Nephron progenitor cell (in vitro differentiated cells): ENCODE data around the gene ASPSCR1.

Experiments
- DNase-seq: peaks from one replicate; pipeline ENCODE4 v3.0.0; 2021
- H3K27ac Mint-ChIP-seq: 2 replicates; pipeline ENCODE4 v1.8.0; 2021; ENCODE audit warnings: mild to moderate bottlenecking, moderate library complexity, mixed read lengths
- H3K27me3 Mint-ChIP-seq: 2 replicates; pipeline ENCODE4 v1.8.0; 2021; ENCODE audit warnings: mild to moderate bottlenecking, low read depth, mixed read lengths; ENCODE audit not compliant: poor library complexity
- H3K36me3 Mint-ChIP-seq: 2 replicates; pipeline ENCODE4 v1.8.0; 2021; ENCODE audit warnings: low read depth, mixed read lengths
- H3K4me1 Mint-ChIP-seq: 2 replicates; pipeline ENCODE4 v1.8.0; 2021; ENCODE audit warnings: mixed read lengths
- H3K4me3 Mint-ChIP-seq: 2 replicates; pipeline ENCODE4 v1.8.0; 2021; ENCODE audit warnings: mild to moderate bottlenecking, moderate library complexity, mixed read lengths
- H3K9me3 Mint-ChIP-seq: 2 replicates; pipeline ENCODE4 v1.8.0; 2021; ENCODE audit warnings: mild to moderate bottlenecking, moderate library complexity, mixed read lengths
- CTCF ChIP-seq: fragments of 200-600 bp; sonication (generic); IDR thresholded peaks from 2 replicates; pipeline ENCODE4 v1.5.0; 2021; ENCODE audit warnings: antibody characterized with exemption

Gene ASPSCR1

GRCh38 chr17:81957691-81958432 lies 19.6 kb upstream of the ASPSCR1 start:
- Mint-ChIP-seq H3K4me1 (peaks cover 22% of the 10 kb centered on the region), H3K27ac (no peak overlapping the region), H3K9me3 (no peaks in the 10 kb centered on the region), H3K4me3 (no peak overlapping the region), H3K27me3 (peaks cover 15% of the 10 kb centered on the region), H3K36me3 (no peaks in the 10 kb centered on the region)
- no peak for DNase-seq
- TF ChIP-seq CTCF: no peak

DNA sequence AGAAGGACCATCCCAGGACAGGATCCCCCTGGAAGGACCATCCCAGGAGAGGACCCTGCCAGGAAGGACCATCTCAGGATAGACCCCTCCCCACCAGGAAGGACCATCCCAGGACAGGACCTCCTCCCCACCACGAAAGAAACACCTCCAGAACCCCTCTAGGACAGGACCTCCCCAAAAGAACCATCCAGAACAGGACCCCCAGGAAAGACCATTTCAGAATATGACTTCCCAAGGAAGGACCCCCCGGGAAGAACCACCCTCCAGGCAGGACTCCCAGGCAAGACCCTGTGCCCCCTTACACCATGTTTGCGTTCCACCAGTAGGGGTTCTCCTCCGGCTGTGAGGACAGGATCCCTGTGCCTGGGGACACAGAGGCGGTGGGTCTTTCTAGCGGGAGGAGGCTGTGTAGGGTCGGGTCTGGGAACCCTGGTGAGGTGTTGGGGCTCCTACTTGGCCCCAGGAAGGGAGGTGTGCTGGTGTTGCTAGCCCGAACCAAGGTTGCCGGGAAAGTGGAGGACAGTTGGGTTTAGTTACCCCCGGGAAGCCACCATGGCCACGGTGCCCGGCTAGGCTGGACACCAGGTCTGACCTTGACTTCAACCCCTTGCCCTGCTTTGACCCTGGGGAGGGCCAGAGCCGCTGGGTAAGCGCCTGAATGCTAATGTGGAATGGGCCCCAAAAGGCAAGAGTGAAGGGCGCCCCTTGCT lies 18.6 kb upstream of the ASPSCR1 start:
- Mint-ChIP-seq H3K4me1 (peaks cover 26% of the 10 kb centered on the region), H3K27me3 (peaks cover 23% of the 10 kb centered on the region)
- no peak for TF ChIP-seq CTCF

GRCh38 chr17:81959362-81960129 lies 17.9 kb upstream of the ASPSCR1 start:
- Mint-ChIP-seq H3K27ac (no peak overlapping the region), H3K36me3 (no peaks in the 10 kb centered on the region), H3K4me1 (peaks cover 34% of the 10 kb centered on the region), H3K9me3 (no peaks in the 10 kb centered on the region), H3K4me3 (peak overlapping the region; percentile 73), H3K27me3 (peaks cover 29% of the 10 kb centered on the region)
- TF ChIP-seq CTCF: no peak
- peak; percentile 82 for DNase-seq

More for the DNA sequence above, 18.6 kb upstream of the ASPSCR1 start:
- H3K36me3 Mint-ChIP-seq: no peaks in the 10 kb centered on the region
- H3K9me3 Mint-ChIP-seq: no peaks in the 10 kb centered on the region
- no peak overlapping the region for H3K27ac Mint-ChIP-seq
- DNase-seq: no peak
- peak overlapping the region; percentile 73 for H3K4me3 Mint-ChIP-seq

DNA sequence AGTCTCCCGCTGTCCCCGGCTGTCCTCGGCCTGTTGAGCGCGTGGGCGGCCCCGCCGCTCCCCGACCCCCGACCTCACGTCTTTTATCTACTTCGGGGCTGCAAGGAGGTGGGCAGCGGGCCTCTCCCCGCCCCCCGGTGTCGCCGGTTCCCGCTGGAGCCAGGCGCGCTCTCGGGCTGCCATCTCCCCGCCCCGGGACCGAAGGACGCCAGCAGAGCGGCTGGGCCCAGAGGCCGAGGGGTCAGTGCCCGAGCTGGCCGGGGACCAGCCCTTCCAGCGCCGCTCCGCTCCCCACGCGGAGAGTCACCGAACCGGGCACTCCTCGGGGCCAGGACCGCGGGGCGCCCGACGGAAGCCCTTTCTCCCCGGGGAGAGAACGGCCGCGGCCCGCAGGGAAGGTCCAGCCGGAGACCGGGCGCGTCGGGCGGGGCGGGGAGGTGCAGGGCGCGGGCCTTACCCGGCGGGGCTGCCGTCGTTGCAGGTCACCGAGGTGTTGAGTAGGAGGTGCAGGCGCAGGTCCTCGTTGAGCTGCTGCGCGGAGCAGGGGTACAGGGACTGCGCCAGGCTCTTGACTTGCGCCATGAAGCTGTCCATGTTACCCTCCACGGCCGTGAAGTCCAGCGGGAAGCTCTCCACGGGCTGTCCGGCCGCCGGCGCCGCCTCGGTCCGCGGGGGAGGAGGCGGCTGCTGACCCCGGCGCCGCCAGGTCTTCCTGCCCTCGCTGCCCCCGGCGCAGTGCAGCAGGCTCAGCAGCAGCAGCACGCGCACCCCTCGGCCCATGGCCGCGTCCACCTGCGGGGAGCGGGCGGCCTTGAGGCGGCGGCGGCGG lies 17.1 kb upstream of the ASPSCR1 start:
- Mint-ChIP-seq H3K4me1 (peaks cover 38% of the 10 kb centered on the region), H3K36me3 (no peaks in the 10 kb centered on the region), H3K9me3 (no peaks in the 10 kb centered on the region), H3K27ac (no peak overlapping the region), H3K27me3 (peaks cover 30% of the 10 kb centered on the region), H3K4me3 (no peak overlapping the region)
- peak; percentile 48 for DNase-seq
- TF ChIP-seq CTCF: no peak

GRCh38 chr17:81961087-81961511 lies 16.3 kb upstream of the ASPSCR1 start, which contains the start of gene NOTUM:
Gene NOTUM (minus strand): TSS chr17:81961187. CDS start chr17:81960909, 278 bp downstream.
- Mint-ChIP-seq H3K4me3 (no peak within 1 kb of the TSS), H3K36me3 (no peaks in the 10 kb centered on the region), H3K9me3 (no peaks in the 10 kb centered on the region), H3K27me3 (peaks cover 30% of the 10 kb centered on the region), H3K27ac (no peak within 1 kb of the TSS), H3K4me1 (peaks cover 39% of the 10 kb centered on the region)
- DNase-seq: peak; percentile 71
- no peak for TF ChIP-seq CTCF
